Measurements from ENCODE around the gene ARIH2.
A peak's percentile ranks its signal among the peaks of the same experiment; 100 is the strongest.

The ARIH2 gene

DNA sequence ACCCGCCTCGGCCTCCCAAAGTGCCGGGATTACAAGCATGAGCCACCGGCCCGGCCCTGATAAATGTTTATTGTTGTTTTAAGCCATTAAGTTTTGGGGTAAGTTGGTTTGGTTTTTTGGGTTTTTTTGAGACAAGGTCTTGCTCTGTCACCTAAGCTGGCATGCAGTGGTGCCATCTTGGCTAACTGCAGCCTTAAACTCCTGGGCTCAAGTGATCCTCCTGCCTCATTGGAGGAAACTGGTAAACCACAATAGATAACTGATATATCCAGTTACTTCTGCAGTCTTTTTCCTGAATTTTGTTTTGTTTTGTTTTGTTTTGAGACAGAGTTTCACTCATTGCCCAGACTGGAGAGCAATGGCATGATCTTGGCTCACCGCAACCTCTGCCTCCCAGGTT is 24.1 kb upstream of the ARIH2 start:
- Histone ChIP-seq H3K79me2 (ENCODE audit: insufficient read depth, low read depth) (peaks cover 9% of the 10 kb centered on the region), H2AFZ (ENCODE audit: low read depth) (no peak overlapping the region), H3K27ac (no peak overlapping the region), H3K4me1 (ENCODE audit: low read depth, poor library complexity, severe bottlenecking) (peaks cover 32% of the 10 kb centered on the region), H4K20me1 (ENCODE audit: insufficient read depth) (no peaks in the 10 kb centered on the region), H3K27me3 (ENCODE audit: insufficient read depth, low read depth) (no peaks in the 10 kb centered on the region), H3K36me3 (ENCODE audit: insufficient read depth) (no peaks in the 10 kb centered on the region; the same call in 1 of the 2 replicates), H3K4me3 (IDR thresholded peaks at IDR 0.05; ENCODE audit: insufficient read depth, low read depth, low read length) (no peak overlapping the region), H3K9ac (no peak overlapping the region), H3K4me2 (no peak overlapping the region)
- TF ChIP-seq, protein P1, sequence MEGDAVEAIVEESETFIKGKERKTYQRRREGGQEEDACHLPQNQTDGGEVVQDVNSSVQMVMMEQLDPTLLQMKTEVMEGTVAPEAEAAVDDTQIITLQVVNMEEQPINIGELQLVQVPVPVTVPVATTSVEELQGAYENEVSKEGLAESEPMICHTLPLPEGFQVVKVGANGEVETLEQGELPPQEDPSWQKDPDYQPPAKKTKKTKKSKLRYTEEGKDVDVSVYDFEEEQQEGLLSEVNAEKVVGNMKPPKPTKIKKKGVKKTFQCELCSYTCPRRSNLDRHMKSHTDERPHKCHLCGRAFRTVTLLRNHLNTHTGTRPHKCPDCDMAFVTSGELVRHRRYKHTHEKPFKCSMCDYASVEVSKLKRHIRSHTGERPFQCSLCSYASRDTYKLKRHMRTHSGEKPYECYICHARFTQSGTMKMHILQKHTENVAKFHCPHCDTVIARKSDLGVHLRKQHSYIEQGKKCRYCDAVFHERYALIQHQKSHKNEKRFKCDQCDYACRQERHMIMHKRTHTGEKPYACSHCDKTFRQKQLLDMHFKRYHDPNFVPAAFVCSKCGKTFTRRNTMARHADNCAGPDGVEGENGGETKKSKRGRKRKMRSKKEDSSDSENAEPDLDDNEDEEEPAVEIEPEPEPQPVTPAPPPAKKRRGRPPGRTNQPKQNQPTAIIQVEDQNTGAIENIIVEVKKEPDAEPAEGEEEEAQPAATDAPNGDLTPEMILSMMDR (conservative IDR thresholded peaks at IDR 0.05; ENCODE audit: low read depth, low read length), result no peak

DNA sequence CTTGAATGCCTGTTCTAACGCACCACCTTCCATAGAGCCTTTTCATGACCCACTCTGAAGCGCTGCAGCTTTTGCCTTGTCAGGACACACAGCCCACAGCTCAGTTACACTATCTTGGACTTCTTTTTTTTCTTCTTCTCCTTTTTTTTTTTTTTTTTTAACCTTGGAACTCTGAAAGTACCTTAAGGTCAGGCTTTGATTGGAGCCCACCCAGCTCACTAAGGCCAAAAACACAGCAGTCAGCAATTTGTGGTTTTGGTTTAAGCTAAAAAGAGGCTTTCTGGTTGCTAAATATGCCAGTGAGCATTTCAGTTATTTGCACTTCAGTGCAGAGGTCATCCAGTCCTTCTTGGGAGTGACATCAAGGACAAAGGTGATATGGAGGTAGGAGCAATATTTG is 21.7 kb upstream of the ARIH2 start:
- Histone ChIP-seq H3K4me2 (peak overlapping the region; percentile 44), H4K20me1 (ENCODE audit: insufficient read depth) (no peaks in the 10 kb centered on the region), H3K27me3 (ENCODE audit: insufficient read depth, low read depth) (no peaks in the 10 kb centered on the region), H3K36me3 (ENCODE audit: insufficient read depth) (no peaks in the 10 kb centered on the region; the same call in 1 of the 2 replicates), H3K4me1 (ENCODE audit: low read depth, poor library complexity, severe bottlenecking) (peaks cover 34% of the 10 kb centered on the region), H3K4me3 (IDR thresholded peaks at IDR 0.05; ENCODE audit: insufficient read depth, low read depth, low read length) (no peak overlapping the region), H3K79me2 (ENCODE audit: insufficient read depth, low read depth) (peaks cover 9% of the 10 kb centered on the region), H2AFZ (ENCODE audit: low read depth) (no peak overlapping the region), H3K9ac (no peak overlapping the region), H3K27ac (peak overlapping the region; percentile 62)
- TF ChIP-seq, protein P1 (conservative IDR thresholded peaks at IDR 0.05; ENCODE audit: low read depth, low read length), result no peak

DNA sequence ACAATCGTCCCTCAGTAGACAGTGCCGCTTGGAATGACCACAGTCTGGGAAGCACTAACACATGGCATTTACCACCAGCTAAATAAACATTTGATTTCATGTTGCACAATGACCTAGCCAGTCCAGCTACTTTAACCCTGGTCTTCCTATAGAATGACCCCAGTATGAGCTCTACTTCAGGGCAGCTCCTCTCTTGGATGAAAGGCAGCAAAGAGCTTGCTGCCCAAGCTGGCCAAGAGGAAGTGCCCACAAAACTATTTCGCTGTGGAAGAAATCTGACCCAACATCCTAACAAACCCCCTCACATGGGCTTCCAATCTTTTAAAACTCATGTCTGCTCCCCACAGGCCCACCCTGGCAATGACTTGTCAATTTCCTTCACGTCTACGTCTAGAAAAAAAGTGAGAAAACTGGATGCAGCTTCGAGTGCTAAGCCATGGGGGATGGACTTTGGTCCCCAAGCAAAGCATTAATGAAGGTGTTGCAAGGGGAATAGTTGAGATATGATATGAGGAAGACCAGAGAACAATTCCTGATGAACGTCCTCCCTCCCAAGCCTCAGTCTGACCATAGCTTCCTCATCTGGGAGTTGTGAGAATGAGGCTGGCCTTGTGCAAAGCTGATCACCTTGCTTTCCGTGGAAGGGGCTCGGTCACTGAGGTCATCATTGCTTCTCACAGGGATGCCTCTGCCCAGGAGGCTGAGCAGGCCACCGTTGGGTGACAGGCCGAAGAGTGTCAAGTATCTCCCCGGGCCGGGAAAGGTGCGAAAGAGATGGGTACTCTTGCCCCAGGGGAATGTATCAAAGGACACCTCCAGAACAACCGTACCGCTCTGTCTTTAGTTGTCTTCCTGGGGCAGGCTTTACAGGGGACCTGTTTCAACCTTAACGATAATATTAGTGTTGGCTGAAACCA is 20.9 kb upstream of the ARIH2 start:
- Histone ChIP-seq H3K4me2 (peak overlapping the region; percentile 44), H3K27ac (peak overlapping the region; percentile 49), H4K20me1 (ENCODE audit: insufficient read depth) (no peaks in the 10 kb centered on the region), H3K27me3 (ENCODE audit: insufficient read depth, low read depth) (no peaks in the 10 kb centered on the region), H2AFZ (ENCODE audit: low read depth) (peak overlapping the region; percentile 63; the same call in 1 of the 2 replicates), H3K9ac (peak overlapping the region; percentile 17; the same call in 1 of the 2 replicates), H3K4me1 (ENCODE audit: low read depth, poor library complexity, severe bottlenecking) (peaks cover 34% of the 10 kb centered on the region), H3K79me2 (ENCODE audit: insufficient read depth, low read depth) (peaks cover 9% of the 10 kb centered on the region), H3K36me3 (ENCODE audit: insufficient read depth) (no peaks in the 10 kb centered on the region), H3K4me3 (IDR thresholded peaks at IDR 0.05; ENCODE audit: insufficient read depth, low read depth, low read length) (no peak overlapping the region)
- TF ChIP-seq, protein P1 (conservative IDR thresholded peaks at IDR 0.05; ENCODE audit: low read depth, low read length), result no peak

DNA sequence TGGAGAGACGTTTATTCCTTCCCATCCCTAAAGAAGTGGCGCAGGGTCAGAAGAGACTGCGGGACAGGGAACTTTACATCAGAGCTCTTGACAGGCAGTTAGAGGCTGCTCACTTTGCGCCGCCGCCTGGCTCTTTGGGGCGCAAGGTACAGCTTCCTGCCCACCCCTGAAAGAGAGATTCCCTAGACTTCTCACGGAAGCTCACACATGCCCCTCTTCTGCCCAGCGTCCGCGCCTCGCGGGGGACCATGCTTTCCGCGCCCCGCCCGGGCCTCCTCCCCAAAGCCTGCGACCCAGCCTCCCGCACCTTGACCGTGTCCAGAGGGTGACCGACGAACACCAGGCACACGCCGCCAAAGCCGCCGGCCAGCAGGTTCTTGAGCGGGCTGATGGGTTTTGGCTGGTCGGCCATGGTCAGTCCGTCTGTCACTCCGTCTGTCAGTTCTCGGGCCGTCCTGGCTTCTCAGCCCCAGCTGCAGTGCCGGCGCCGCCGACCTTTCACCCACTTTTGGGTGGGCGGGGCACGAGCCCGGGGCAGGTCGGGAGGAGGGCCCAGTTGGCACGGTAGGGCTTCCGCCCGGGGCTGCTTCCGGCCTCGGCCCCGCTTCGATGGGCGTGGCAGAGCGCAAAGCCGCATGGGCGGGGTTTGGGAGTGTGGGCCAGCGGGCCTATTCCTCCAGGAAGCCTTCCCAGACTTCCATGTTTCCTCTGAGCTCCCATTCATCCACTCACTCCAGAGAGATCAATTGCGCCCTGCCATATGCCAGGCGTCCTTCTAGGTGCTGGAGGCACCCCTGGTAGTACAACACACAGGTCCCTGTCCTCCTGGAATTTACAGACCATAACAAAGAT is 20.0 kb upstream of the ARIH2 start, which contains the start of gene SLC25A20:
SLC25A20 (minus strand) TSS at position 500 of the 852 bp plus-strand sequence; CDS start at position 412, 88 bp downstream.
- TF ChIP-seq, protein P1 (conservative IDR thresholded peaks at IDR 0.05; ENCODE audit: low read depth, low read length), result no peak
- Histone ChIP-seq H3K4me2 (peak within 1 kb of the TSS; percentile 50), H2AFZ (ENCODE audit: low read depth) (peak within 1 kb of the TSS; percentile 63), H3K36me3 (ENCODE audit: insufficient read depth) (no peaks in the 10 kb centered on the region), H3K4me1 (ENCODE audit: low read depth, poor library complexity, severe bottlenecking) (peaks cover 34% of the 10 kb centered on the region), H4K20me1 (ENCODE audit: insufficient read depth) (no peaks in the 10 kb centered on the region), H3K79me2 (ENCODE audit: insufficient read depth, low read depth) (peaks cover 9% of the 10 kb centered on the region), H3K4me3 (IDR thresholded peaks at IDR 0.05; ENCODE audit: insufficient read depth, low read depth, low read length) (no peak within 1 kb of the TSS), H3K9ac (peak within 1 kb of the TSS; percentile 17; the same call in 1 of the 2 replicates), H3K27me3 (ENCODE audit: insufficient read depth, low read depth) (no peaks in the 10 kb centered on the region), H3K27ac (peak within 1 kb of the TSS; percentile 49)
